ENCODE data around the gene FCER2. TPM values are rescaled to one million over a fixed set of nuclear protein-coding genes. Genes with fewer than 3 reads are reported as not detected.

FCER2 gene
- polyA plus RNA-seq, 2 of the 4 experiments (the other 2 are of a cell fraction) = not detected

DNA sequence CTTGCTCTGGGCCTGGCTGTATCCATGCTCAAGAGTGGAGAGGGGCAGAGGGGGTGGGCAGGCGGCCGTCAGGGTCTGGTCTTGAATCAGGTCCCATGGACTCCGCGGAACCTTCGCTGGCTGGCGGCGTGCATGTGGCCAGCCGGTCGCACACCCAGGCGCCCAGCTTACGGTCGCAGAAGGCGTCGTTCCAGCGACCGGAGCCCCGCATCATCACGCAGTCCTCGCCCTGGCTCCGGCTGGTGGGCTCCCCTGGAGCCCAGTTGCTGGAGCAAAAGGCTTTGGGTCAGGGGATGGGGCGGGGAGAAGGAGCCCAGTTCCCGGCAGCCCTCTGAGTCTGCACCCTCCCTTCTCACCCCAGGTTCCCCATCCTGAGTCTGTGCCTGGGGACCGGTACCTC is 12.8 kb downstream of the FCER2 start:
- Histone ChIP-seq H3K4me3 (no peak overlapping the region), H3K4me1 (no peaks in the 10 kb centered on the region), H3K9me3 (no peaks in the 10 kb centered on the region), H3K27ac (no peak overlapping the region), H3K4me2 (no peak overlapping the region)
- CTCF ChIA-PET = interaction anchor here (2.4 kb wide), 1 partner anchor 8 kb away, joined by 9 read pairs; the partner anchor contains the start of gene TRAPPC5
- no peak for TF ChIP-seq HEYL (CRISPR knock-in tag; IDR thresholded peaks at IDR 0.05)
- no peak for TF ChIP-seq EHF (CRISPR knock-in tag; IDR thresholded peaks at IDR 0.05)
- TF ChIP-seq, protein P1, sequence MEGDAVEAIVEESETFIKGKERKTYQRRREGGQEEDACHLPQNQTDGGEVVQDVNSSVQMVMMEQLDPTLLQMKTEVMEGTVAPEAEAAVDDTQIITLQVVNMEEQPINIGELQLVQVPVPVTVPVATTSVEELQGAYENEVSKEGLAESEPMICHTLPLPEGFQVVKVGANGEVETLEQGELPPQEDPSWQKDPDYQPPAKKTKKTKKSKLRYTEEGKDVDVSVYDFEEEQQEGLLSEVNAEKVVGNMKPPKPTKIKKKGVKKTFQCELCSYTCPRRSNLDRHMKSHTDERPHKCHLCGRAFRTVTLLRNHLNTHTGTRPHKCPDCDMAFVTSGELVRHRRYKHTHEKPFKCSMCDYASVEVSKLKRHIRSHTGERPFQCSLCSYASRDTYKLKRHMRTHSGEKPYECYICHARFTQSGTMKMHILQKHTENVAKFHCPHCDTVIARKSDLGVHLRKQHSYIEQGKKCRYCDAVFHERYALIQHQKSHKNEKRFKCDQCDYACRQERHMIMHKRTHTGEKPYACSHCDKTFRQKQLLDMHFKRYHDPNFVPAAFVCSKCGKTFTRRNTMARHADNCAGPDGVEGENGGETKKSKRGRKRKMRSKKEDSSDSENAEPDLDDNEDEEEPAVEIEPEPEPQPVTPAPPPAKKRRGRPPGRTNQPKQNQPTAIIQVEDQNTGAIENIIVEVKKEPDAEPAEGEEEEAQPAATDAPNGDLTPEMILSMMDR (IDR thresholded peaks at IDR 0.05) = no peak
- TF ChIP-seq EP300 (IDR thresholded peaks at IDR 0.05) = no peak
- no peak for TF ChIP-seq HOXA7 (CRISPR knock-in tag; IDR thresholded peaks at IDR 0.05)
- TF ChIP-seq HOXB5 (CRISPR knock-in tag; IDR thresholded peaks at IDR 0.05) = no peak
- no peak for TF ChIP-seq FOSB (CRISPR knock-in tag; IDR thresholded peaks at IDR 0.05)
- TF ChIP-seq NPAS2 (CRISPR knock-in tag; IDR thresholded peaks at IDR 0.05; ENCODE audit: borderline replicate concordance) = no peak
- TF ChIP-seq, protein P2, sequence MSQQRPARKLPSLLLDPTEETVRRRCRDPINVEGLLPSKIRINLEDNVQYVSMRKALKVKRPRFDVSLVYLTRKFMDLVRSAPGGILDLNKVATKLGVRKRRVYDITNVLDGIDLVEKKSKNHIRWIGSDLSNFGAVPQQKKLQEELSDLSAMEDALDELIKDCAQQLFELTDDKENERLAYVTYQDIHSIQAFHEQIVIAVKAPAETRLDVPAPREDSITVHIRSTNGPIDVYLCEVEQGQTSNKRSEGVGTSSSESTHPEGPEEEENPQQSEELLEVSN (IDR thresholded peaks at IDR 0.05; ENCODE audit: borderline replicate concordance, low read depth) = no peak
- no peak for TF ChIP-seq JUNB (IDR thresholded peaks at IDR 0.05)
- TF ChIP-seq MAZ (IDR thresholded peaks at IDR 0.05; ENCODE audit: borderline replicate concordance, low read depth, low read length) = no peak
- TF ChIP-seq PHF8 (IDR thresholded peaks at IDR 0.05; ENCODE audit: borderline replicate concordance, low read depth) = no peak
- TF ChIP-seq, protein P3, sequence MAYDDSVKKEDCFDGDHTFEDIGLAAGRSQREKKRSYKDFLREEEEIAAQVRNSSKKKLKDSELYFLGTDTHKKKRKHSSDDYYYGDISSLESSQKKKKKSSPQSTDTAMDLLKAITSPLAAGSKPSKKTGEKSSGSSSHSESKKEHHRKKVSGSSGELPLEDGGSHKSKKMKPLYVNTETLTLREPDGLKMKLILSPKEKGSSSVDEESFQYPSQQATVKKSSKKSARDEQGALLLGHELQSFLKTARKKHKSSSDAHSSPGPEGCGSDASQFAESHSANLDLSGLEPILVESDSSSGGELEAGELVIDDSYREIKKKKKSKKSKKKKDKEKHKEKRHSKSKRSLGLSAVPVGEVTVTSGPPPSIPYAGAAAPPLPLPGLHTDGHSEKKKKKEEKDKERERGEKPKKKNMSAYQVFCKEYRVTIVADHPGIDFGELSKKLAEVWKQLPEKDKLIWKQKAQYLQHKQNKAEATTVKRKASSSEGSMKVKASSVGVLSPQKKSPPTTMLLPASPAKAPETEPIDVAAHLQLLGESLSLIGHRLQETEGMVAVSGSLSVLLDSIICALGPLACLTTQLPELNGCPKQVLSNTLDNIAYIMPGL (CRISPR knock-in tag; IDR thresholded peaks at IDR 0.05; ENCODE audit: borderline replicate concordance) = no peak
- TF ChIP-seq TP53 (CRISPR knock-in tag; IDR thresholded peaks at IDR 0.05) = no peak
- no peak for TF ChIP-seq FOSL2 (IDR thresholded peaks at IDR 0.05)
- TF ChIP-seq FOSL2 (CRISPR knock-in tag; IDR thresholded peaks at IDR 0.05) = no peak
- TF ChIP-seq, protein P4, sequence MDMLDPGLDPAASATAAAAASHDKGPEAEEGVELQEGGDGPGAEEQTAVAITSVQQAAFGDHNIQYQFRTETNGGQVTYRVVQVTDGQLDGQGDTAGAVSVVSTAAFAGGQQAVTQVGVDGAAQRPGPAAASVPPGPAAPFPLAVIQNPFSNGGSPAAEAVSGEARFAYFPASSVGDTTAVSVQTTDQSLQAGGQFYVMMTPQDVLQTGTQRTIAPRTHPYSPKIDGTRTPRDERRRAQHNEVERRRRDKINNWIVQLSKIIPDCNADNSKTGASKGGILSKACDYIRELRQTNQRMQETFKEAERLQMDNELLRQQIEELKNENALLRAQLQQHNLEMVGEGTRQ (IDR thresholded peaks at IDR 0.05) = no peak
- TF ChIP-seq, protein P5, sequence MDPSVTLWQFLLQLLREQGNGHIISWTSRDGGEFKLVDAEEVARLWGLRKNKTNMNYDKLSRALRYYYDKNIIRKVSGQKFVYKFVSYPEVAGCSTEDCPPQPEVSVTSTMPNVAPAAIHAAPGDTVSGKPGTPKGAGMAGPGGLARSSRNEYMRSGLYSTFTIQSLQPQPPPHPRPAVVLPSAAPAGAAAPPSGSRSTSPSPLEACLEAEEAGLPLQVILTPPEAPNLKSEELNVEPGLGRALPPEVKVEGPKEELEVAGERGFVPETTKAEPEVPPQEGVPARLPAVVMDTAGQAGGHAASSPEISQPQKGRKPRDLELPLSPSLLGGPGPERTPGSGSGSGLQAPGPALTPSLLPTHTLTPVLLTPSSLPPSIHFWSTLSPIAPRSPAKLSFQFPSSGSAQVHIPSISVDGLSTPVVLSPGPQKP (IDR thresholded peaks at IDR 0.05; ENCODE audit: low read depth, low read length) = no peak
- ATAC-seq (peak; percentile 47 to 52; a peak in 4 of 6 replicates), FAIRE-seq (no peak), DNase-seq (ENCODE audit: low read depth in 1 of 2, low spot score in 1 of 2) (no peak)
- POLR2A ChIA-PET = no interaction called here
- 70% methylated on average over 3 of the region's 23 CpGs for WGBS (ENCODE audit: missing lambda C conversion rate)

DNA sequence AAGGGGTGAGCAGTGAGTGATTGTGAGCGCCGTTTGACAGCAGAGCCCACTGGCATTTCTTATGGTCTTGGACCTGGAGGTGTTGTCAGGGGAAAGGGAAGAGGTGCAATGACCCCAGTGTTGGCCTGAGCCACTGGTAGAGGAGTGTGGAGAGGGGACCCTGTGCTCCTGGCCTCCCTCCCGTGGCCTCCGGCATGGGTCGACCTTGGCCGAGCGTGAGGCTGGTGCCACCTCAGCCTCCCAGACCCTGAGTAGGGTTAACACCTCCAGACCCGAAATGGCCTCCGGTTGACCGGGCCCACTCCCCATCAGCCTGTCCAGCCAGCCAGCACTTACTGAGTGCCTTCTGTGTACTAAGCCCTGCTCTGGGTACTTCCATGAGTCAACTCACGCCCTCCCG is 14.8 kb downstream of the FCER2 start:
- no peaks in the 10 kb centered on the region; the same call in 2 of the 3 replicates for H3K4me1 ChIP-seq
- no peaks in the 10 kb centered on the region for H3K9me3 ChIP-seq
- CTCF ChIA-PET = no interaction called here
- DNase-seq (ENCODE audit: low read depth in 1 of 2, low spot score in 1 of 2) (no peak), FAIRE-seq (no peak), ATAC-seq (no peak)
- 92% methylated on average over 7 of the region's 12 CpGs for WGBS (ENCODE audit: missing lambda C conversion rate)
- no peak overlapping the region for H3K4me2 ChIP-seq
- TF ChIP-seq TFCP2L1 (CRISPR knock-in tag; IDR thresholded peaks at IDR 0.05) = no peak
- TF ChIP-seq HOXA7 (CRISPR knock-in tag; IDR thresholded peaks at IDR 0.05) = no peak
- no peak for TF ChIP-seq HOXB5 (CRISPR knock-in tag; IDR thresholded peaks at IDR 0.05)
- H3K27ac ChIP-seq = no peak overlapping the region
- POLR2A ChIA-PET = no interaction called here
- H3K4me3 ChIP-seq = no peak overlapping the region
